Adrenal gland (tissue), 12 donors: ENCODE data around the gene RGSL1. TPM values are rescaled to one million over a fixed set of nuclear protein-coding genes. Genes with fewer than 3 reads are reported as not detected.

ENCODE experiments used
- DNase-seq, 7 donors: peaks; one replicate each; pipeline ENCODE4 v3.0.0-alpha.2; 2019 to 2020
- H3K27ac ChIP-seq, 5 donors: fragments of 200-600 bp; sonication (generic) in 4 of 5; 1 replicate in 3 of 5; 2 replicates in 2 of 5; pipeline versions ENCODE4 v1.5.1 to v1.8.0; 2016 to 2020; ENCODE audit warnings: mild to moderate bottlenecking in 1 of 5
- H3K27me3 ChIP-seq: fragments of 200-600 bp; 2 replicates; pipeline ENCODE4 v1.8.0; 2021
- H3K36me3 ChIP-seq, 2 donors: fragments of 200-600 bp; replicated peaks in 1 of 2; 1 replicate in 1 of 2; 2 replicates in 1 of 2; pipeline versions ENCODE4 v1.5.1 to v1.8.0; 2018 to 2022
- H3K4me1 ChIP-seq, 2 donors: fragments of 200-600 bp; replicated peaks in 1 of 2; 1 replicate in 1 of 2; 2 replicates in 1 of 2; pipeline versions ENCODE4 v1.5.1 to v1.8.0; 2018 to 2021
- H3K4me3 ChIP-seq, 4 donors: fragments of 200-600 bp; sonication (generic) in 3 of 4; one replicate each; pipeline ENCODE4 v1.5.1; 2016 to 2018
- H3K9me3 ChIP-seq, 3 donors: fragments of 200-600 bp; sonication (generic) in 1 of 3; replicated peaks in 1 of 3; 1 replicate in 2 of 3; 2 replicates in 1 of 3; pipeline versions ENCODE4 v1.5.1 to v1.8.0; 2016 to 2021
- CTCF ChIP-seq, 6 experiments: fragments of 450-650 bp in 4 of 6; fragments of 200-600 bp in 2 of 6; sonication (generic) in 1 of 6; IDR thresholded peaks; 1 replicate in 5 of 6; 2 replicates in 1 of 6; pipeline versions ENCODE4 v1.5.1 to v1.8.0; 2016 to 2021; ENCODE audit warnings: antibody characterized with exemption in 6 of 6, mild to moderate bottlenecking in 2 of 6, moderate library complexity in 1 of 6
- POLR2A ChIP-seq, 2 donors: fragments of 450-650 bp; IDR thresholded peaks; one replicate each; pipeline ENCODE4 v1.6.1; 2017; ENCODE audit warnings: antibody characterized with exemption in 2 of 2, mild to moderate bottlenecking in 2 of 2, moderate library complexity in 1 of 2
- WGBS, 4 donors: extraction: QIAGEN DNeasy Blood & Tissue Kit in 2 of 4; methylation state at CpG; one replicate each; pipeline versions ENCODE4 v1.1.5 to v1.1.7; 2013 to 2017; 5-methylcytosine and 5-hydroxymethylcytosine counted together
- intact Hi-C, 2 donors: fragments of 100-400 bp; cut with DNase I; formaldehyde crosslinking; loops; one replicate each; pipeline versions ENCODE4 v1.14.1 to v1.15.0; 2022 to 2023
- polyA plus RNA-seq, 3 donors: library from polyadenylated mRNA; stranded (reverse); fragments of 200-250 nt in 2 of 3; fragments of 350-450 nt in 1 of 3; fragmentation: Illumina TruSeq in 1 of 3; extraction: RNeasy Lipid Tissue Mini Kit (QIAGEN cat#74804) in 1 of 3; gene quantifications; one replicate each; pipeline ENCODE4 v1.2.3, GENCODE V29; 2013 to 2014
- small RNA-seq, 2 donors: library from RNA; depleted of rRNA; stranded (forward); fragments of <200 nt; gene quantifications; one replicate each; pipeline ENCODE3, GENCODE V24; 2016
- total RNA-seq, 9 donors: library from RNA; depleted of rRNA in 4 of 9; stranded (reverse); fragments of >200 nt in 4 of 9; fragments of 120-200 nt in 1 of 9; fragmentation: NEBNext Ultra II Directional in 1 of 9; extraction: Animal tissue kit (Norgen Biotek cat#: 25700) in 1 of 9; gene quantifications; one replicate each; pipeline versions ENCODE4 v1.1.0 to v1.2.4, GENCODE V29; 2013 to 2023
- donor health status: healthy with polysubstance abuse.
- donor health status: Bipolar disorder and iron deficiency.
- donor health status: DM: yes; HTN: yes; CAD: no.
- donor health status: DM: no; HTN: no; CAD: no.
- donor health status: DM: no; HTN: no; CAD: no.
- donor health status: DM: yes; HTN: yes; CAD: no.

The RGSL1 gene
- total and polyA plus RNA-seq, 12 donors: not detected

- 71 to 85% (median 80%) methylated on average over 1 of the region's 1 CpG for WGBS, 4 donors
- Histone ChIP-seq H3K27me3 (no peaks in the 10 kb centered on the region), H3K27ac (no peak overlapping the region), H3K9me3 (no peaks in the 10 kb centered on the region), H3K4me1 (peaks cover 0 to 9% of the 10 kb centered on the region in 2 donors), H3K36me3 (no peaks in the 10 kb centered on the region), H3K4me3 (no peak overlapping the region)
- TF ChIP-seq POLR2A (IDR thresholded peaks at IDR 0.05) (no peak), CTCF (IDR thresholded peaks at IDR 0.05) (no peak)
- no peak for DNase-seq
- intact Hi-C loops: no loop called here
Measured at GRCh38 chr1:182607566-182607965, 157.6 kb downstream of the RGSL1 start.

DNA sequence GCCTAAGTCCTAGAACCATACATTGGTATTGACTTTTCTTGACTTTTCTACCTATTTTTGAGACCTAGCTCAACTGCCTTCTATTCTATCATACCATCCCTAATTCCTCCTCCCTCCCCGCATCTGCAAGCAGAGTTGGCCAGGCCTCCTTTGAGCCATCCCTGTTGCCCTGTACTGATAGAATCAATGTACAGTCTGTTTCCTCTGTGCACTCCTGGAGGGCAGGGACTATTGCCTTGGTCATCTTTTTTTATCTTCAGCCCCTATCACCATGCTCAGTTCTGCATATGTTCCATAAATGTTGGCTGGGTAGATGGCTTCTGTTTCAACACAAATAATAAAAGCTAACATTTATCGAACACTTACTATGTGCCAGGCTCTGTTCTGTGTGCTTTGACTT lies 158.3 kb downstream of the RGSL1 start:
- 41 to 94% (median 88%) methylated on average over 2 of the region's 2 CpGs for WGBS, 4 donors
- intact Hi-C loops: no loop called here
- no peak for DNase-seq
- no peaks in the 10 kb centered on the region for H3K36me3 ChIP-seq
- no peaks in the 10 kb centered on the region for H3K27me3 ChIP-seq
- peaks cover 0 to 9% of the 10 kb centered on the region in 2 donors for H3K4me1 ChIP-seq
- TF ChIP-seq CTCF (IDR thresholded peaks at IDR 0.05) (no peak), POLR2A (IDR thresholded peaks at IDR 0.05) (no peak)
- H3K27ac ChIP-seq: no peak overlapping the region
- H3K4me3 ChIP-seq: no peak overlapping the region
- no peaks in the 10 kb centered on the region for H3K9me3 ChIP-seq

DNA sequence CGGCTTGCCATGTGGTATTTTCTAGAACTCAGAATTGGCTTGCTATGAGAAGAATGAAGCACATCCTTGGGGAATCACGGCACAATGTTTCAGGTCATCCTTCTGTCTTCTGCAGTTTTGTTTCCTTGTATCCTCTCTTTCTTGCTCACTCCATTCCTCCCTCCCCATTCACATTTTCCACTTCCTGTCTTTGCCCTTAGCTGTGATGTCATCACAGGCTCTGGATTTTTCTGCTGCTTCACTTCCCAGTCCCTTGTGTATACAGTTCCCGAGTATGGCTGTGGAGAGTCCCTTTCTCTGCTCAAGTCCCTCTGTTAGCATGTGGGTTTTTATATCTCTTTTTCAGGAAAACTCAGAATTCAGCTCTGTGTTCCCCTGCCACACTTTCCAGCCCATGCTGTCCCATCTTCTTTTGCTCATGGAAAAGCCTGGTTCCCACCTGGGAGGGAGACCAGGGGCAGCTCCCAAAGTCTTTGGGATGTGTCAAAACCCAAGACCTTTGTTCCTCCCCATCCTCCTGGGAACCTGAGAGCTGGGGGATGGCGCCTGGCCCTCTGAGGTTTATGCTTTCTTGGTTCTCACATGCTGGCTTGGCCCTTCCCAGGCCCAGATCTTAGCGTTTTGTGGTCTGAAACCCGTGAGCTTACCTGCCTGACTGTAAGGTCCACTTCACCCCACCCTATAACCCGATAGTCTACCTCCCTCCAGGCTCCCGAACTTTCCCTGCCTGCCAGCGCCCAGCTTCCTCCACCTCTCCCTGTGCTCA lies 159.1 kb downstream of the RGSL1 start:
- no peaks in the 10 kb centered on the region for H3K27me3 ChIP-seq
- DNase-seq: no peak
- intact Hi-C loops: no loop called here
- H3K9me3 ChIP-seq: no peaks in the 10 kb centered on the region
- TF ChIP-seq CTCF (IDR thresholded peaks at IDR 0.05): no peak
- no peak for TF ChIP-seq POLR2A (IDR thresholded peaks at IDR 0.05)
- H3K27ac ChIP-seq: no peak overlapping the region
- no peak overlapping the region for H3K4me3 ChIP-seq
- H3K36me3 ChIP-seq: no peaks in the 10 kb centered on the region
- 79 to 91% (median 88%) methylated on average over 9 of the region's 9 CpGs for WGBS, 4 donors
- H3K4me1 ChIP-seq: peaks cover 0 to 6% of the 10 kb centered on the region in 2 donors

Small RNA genes within 50 kb of the gene (small RNA-seq; reads per million reads assigned to genes)
- gene RF00017: 0 reads per million in 2 donors

Other genes with a start within 250 kb of the RGSL1 start
- gene GLUL, start 58.4 kb upstream of the RGSL1 start, total RNA-seq: 1,000 to 10,000 TPM in 1 of 9 donors, 100 to 1,000 TPM in 8; 155 to 1,048 (median 512) TPM
- 100 to 1,000 TPM; 153 to 217 (median 165) TPM for gene GLUL, start 58.4 kb upstream of the RGSL1 start, polyA plus RNA-seq
- not detected for gene TEDDM1, start 49.5 kb upstream of the RGSL1 start, total RNA-seq
- not detected for gene TEDDM1, start 49.5 kb upstream of the RGSL1 start, polyA plus RNA-seq
- gene RNASEL, start 139.1 kb downstream of the RGSL1 start, total RNA-seq: 10 to 100 TPM in 6 of 9 donors, 1 to 10 TPM in 3; 8.7 to 24.3 (median 11.8) TPM
- gene RNASEL, start 139.1 kb downstream of the RGSL1 start, polyA plus RNA-seq: 10 to 100 TPM in 1 of 3 donors, 1 to 10 TPM in 2; 3.5 to 16.0 (median 5.7) TPM
- gene RGS16, start 154.2 kb downstream of the RGSL1 start, total RNA-seq: 1 to 10 TPM in 7 of 9 donors, under 1 TPM in 2; 0.36 to 7.8 (median 3.2) TPM
- 1 to 10 TPM; 4.3 to 7.1 (median 5.5) TPM for gene RGS16, start 154.2 kb downstream of the RGSL1 start, polyA plus RNA-seq
- gene RGS8, start 234.4 kb downstream of the RGSL1 start, total RNA-seq: 1 to 10 TPM in 6 of 9 donors, under 1 TPM in 3; 0.40 to 4.8 (median 1.2) TPM
- gene RGS8, start 234.4 kb downstream of the RGSL1 start, polyA plus RNA-seq: 10 to 100 TPM in 1 of 3 donors, under 1 TPM in 2; 0.72 to 11.8 (median 0.74) TPM